Pancreas (tissue), 10 donors: ENCODE measurements around the gene PWWP2B. TPM values are rescaled to one million over a fixed set of nuclear protein-coding genes. Genes with fewer than 3 reads are reported as not detected.

Source experiments
- ATAC-seq, 4 donors: fragments of 200-7000 bp; cut with Tn5 transposase; one replicate each; pipeline versions ENCODE4 v1.8.0 to v1.9.1; 2020; ENCODE audit warnings: mild to moderate bottlenecking in 4 of 4, moderate library complexity in 4 of 4
- DNase-seq, 6 donors: peaks; one replicate each; pipeline ENCODE4 v3.0.0-alpha.2; 2020
- FAIRE-seq: peaks from 2 replicates; lab custom pipeline; 2012; peaks lifted over from hg19 to GRCh38; lab: Jason Lieb, UNC
- H3K27ac ChIP-seq, 4 donors: fragments of 200-600 bp; sonication (generic); 1 replicate in 3 of 4; 2 replicates in 1 of 4; pipeline versions ENCODE4 v1.5.0 to v1.8.0; 2020
- H3K27me3 ChIP-seq, 4 donors: fragments of 200-600 bp; one replicate each; pipeline ENCODE4 v1.8.0; 2021
- H3K36me3 ChIP-seq, 3 donors: fragments of 200-600 bp; sonication (generic) in 1 of 3; one replicate each; pipeline versions ENCODE4 v1.5.0 to v1.8.0; 2020 to 2021
- H3K4me1 ChIP-seq, 3 donors: fragments of 200-600 bp; one replicate each; pipeline ENCODE4 v1.8.0; 2021
- H3K4me3 ChIP-seq, 4 donors: fragments of 200-600 bp; sonication (generic) in 2 of 4; one replicate each; pipeline versions ENCODE4 v1.5.0 to v1.8.0; 2020 to 2021
- H3K9me3 ChIP-seq, 4 donors: fragments of 200-600 bp; one replicate each; pipeline ENCODE4 v1.8.0; 2021
- WGBS, 2 donors: extraction: QIAGEN DNeasy Blood & Tissue Kit; methylation state at CpG; one replicate each; pipeline ENCODE4 v1.1.7; 2013; 5-methylcytosine and 5-hydroxymethylcytosine counted together
- intact Hi-C, 3 donors: fragments of 100-400 bp; cut with DNase I; formaldehyde crosslinking; loops; one replicate each; pipeline versions ENCODE4 v1.11.1 to v1.14.2; 2022
- polyA plus RNA-seq, 2 donors: library from polyadenylated mRNA; stranded (reverse); fragments of 200-250 nt; gene quantifications; one replicate each; pipeline ENCODE4 v1.2.3, GENCODE V29; 2013
- total RNA-seq, 6 donors: library from RNA; stranded (reverse); fragmentation: NEBNext Ultra II Directional in 4 of 6; extraction: Animal tissue kit (Norgen Biotek cat#: 25700) in 4 of 6; gene quantifications; one replicate each; pipeline versions ENCODE4 v1.2.1 to v1.2.4, GENCODE V29; 2021 to 2023
- TF ChIP-seq, protein P1 (sequence below), 4 donors: fragments of 200-600 bp; sonication (generic) in 3 of 4; IDR thresholded peaks; one replicate each; pipeline versions ENCODE4 v1.5.0 to v1.8.0; 2021; ENCODE audit warnings: antibody characterized with exemption in 4 of 4
- donor health status: healthy with polysubstance abuse.
- donor health status: DM: no; HTN: no; CAD: no; lungs with moderate emphysema.
- donor health status: DM: no; HTN: no; CAD: no.
- donor health status: control.
- donor health status: control.
- donor health status: Bipolar disorder and iron deficiency.
- donor health status: DM: yes; HTN: yes; CAD: no.
- donor health status: DM: no; HTN: no; CAD: no.
- donor health status: DM: no; HTN: no; CAD: no.
- donor health status: DM: yes; HTN: yes; CAD: no.

PWWP2B gene
- total and polyA plus RNA-seq, 8 donors: 17.8 to 44.1 (median 25.2) TPM

DNA sequence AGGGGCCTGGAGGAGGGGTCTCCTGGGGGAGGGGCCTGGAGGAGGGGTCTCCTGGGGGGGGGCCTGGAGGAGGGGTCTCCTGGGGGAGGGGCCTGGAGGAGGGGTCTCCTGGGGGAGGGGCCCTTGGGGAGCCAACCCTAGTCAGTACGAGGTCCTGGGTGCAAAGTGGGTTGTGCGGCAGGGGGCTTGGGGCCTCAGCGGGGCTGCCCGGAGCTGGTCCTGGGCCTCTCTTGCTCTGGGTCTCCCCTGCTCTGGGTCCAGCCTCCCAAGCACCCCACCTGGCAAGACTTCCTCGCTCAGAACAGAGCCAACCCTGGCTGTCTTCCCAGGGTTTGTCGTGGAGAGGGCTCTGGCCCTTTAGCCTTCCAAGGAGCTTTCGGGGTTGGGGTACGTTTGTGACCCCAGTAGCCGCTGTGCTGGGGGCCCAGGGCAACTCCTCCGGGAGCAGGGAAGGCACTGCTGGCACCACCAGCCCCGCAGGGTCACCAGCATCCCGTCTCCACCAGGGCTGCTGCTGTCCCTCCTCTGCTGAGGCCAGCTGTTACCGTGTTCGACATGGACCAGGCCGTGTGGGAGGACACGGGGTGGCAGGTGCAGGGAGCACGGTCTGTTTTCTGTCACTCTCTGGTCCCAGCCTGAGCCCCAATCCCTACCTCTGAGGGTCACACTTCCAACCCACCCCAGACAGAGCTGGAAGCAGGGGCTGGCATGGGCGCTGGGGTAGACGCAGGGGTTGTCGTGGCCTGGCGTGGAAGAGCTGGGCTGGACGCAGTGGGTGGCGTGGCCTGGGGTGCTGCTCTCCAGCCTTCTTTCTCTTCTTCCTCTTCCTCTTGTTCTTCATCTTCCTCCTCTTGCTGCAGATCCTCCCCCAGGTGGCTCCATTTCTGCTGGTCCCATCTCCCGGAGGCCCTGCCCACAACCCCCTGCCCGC is 22.8 kb downstream of the PWWP2B start:
- intact Hi-C loops: no loop called here
- peak overlapping the region; percentile 87 to 98 (median 92) for H3K27ac ChIP-seq
- no peaks in the 10 kb centered on the region for H3K9me3 ChIP-seq
- peak in 4 of 6 donors; percentile 58 to 82 (median 65) for DNase-seq
- no peak for ATAC-seq
- WGBS, 2 donors: 51 to 54% methylated on average over 23 to 25 of the region's 25 CpGs
- peaks cover 52 to 55% (median 55%) of the 10 kb centered on the region in 3 donors for H3K4me1 ChIP-seq
- TF ChIP-seq, protein P1, sequence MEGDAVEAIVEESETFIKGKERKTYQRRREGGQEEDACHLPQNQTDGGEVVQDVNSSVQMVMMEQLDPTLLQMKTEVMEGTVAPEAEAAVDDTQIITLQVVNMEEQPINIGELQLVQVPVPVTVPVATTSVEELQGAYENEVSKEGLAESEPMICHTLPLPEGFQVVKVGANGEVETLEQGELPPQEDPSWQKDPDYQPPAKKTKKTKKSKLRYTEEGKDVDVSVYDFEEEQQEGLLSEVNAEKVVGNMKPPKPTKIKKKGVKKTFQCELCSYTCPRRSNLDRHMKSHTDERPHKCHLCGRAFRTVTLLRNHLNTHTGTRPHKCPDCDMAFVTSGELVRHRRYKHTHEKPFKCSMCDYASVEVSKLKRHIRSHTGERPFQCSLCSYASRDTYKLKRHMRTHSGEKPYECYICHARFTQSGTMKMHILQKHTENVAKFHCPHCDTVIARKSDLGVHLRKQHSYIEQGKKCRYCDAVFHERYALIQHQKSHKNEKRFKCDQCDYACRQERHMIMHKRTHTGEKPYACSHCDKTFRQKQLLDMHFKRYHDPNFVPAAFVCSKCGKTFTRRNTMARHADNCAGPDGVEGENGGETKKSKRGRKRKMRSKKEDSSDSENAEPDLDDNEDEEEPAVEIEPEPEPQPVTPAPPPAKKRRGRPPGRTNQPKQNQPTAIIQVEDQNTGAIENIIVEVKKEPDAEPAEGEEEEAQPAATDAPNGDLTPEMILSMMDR (IDR thresholded peaks at IDR 0.05): no peak
- H3K4me3 ChIP-seq: no peak overlapping the region
- FAIRE-seq: no peak
- H3K36me3 ChIP-seq: no peaks in the 10 kb centered on the region
- H3K27me3 ChIP-seq: no peaks in the 10 kb centered on the region

GRCh38 chr10:132420469-132420980 is 23.5 kb downstream of the PWWP2B start:
- ATAC-seq (peak; percentile 3 to 16 (median 10)), DNase-seq (peak in 5 of 6 donors; percentile 47 to 81 (median 70)), FAIRE-seq (no peak)
- TF ChIP-seq, protein P1 (IDR thresholded peaks at IDR 0.05): no peak
- no peaks in the 10 kb centered on the region for H3K9me3 ChIP-seq
- H3K27ac ChIP-seq: peak overlapping the region; percentile 87 to 98 (median 92)
- intact Hi-C loops: no loop called here
- H3K36me3 ChIP-seq: no peaks in the 10 kb centered on the region
- no peaks in the 10 kb centered on the region for H3K27me3 ChIP-seq
- peaks cover 52 to 55% (median 55%) of the 10 kb centered on the region in 3 donors for H3K4me1 ChIP-seq
- 41 to 42% methylated on average over 8 of the region's 8 CpGs for WGBS, 2 donors
- no peak overlapping the region for H3K4me3 ChIP-seq

GRCh38 chr10:132420981-132421846 is 24.2 kb downstream of the PWWP2B start:
- no peaks in the 10 kb centered on the region for H3K9me3 ChIP-seq
- peaks cover 52 to 55% (median 55%) of the 10 kb centered on the region in 3 donors for H3K4me1 ChIP-seq
- 4% methylated on average over 28 to 33 of the region's 33 CpGs for WGBS, 2 donors
- peak overlapping the region; percentile 87 to 98 (median 92) for H3K27ac ChIP-seq
- DNase-seq (peak; percentile 76 to 93 (median 87)), FAIRE-seq (peak; percentile 47), ATAC-seq (peak; percentile 72 to 83 (median 78))
- intact Hi-C loops: no loop called here
- H3K36me3 ChIP-seq: no peaks in the 10 kb centered on the region
- TF ChIP-seq, protein P1 (IDR thresholded peaks at IDR 0.05): no peak
- no peaks in the 10 kb centered on the region for H3K27me3 ChIP-seq
- H3K4me3 ChIP-seq: peak overlapping the region in 1 of 4 donors; percentile 21

- Histone ChIP-seq H3K4me1 (peaks cover 51 to 52% (median 51%) of the 10 kb centered on the region in 3 donors), H3K9me3 (no peaks in the 10 kb centered on the region), H3K27me3 (no peaks in the 10 kb centered on the region), H3K27ac (peak overlapping the region; percentile 87 to 98 (median 92)), H3K36me3 (no peaks in the 10 kb centered on the region), H3K4me3 (no peak overlapping the region)
- DNase-seq: peak in 4 of 6 donors; percentile 43 to 83 (median 70)
- intact Hi-C loops: no loop called here
- FAIRE-seq: no peak
- TF ChIP-seq, protein P1 (IDR thresholded peaks at IDR 0.05): no peak
- WGBS, 2 donors: 52 to 55% methylated on average over 26 to 30 of the region's 30 CpGs
- no peak for ATAC-seq
Measured at GRCh38 chr10:132421847-132422751, 25.1 kb downstream of the PWWP2B start.
